Endothelial cell of umbilical vein (primary cell): Measurements from ENCODE around the gene TOM1L2. TPM values are rescaled to one million over a fixed set of nuclear protein-coding genes. Genes with fewer than 3 reads are reported as not detected.

Experiments
- BruUV-seq: library from RNA; stranded (reverse); fragments of 400-500 nt; replicated peaks from 2 replicates; lab custom pipeline; 2021; lab: Mats Ljungman, UMichigan
- CTCF ChIA-PET: fragments of 300-600, 350-600 bp; sonication (Branson Sonifier 250); formaldehyde crosslinking; loops from one replicate; lab custom pipeline; 2021; ENCODE audit warnings: antibody characterized with exemption, inconsistent platforms; lab: Charles Lee
- POLR2A ChIA-PET: fragments of 300-600, 350-600 bp; sonication (Branson Sonifier 250); formaldehyde crosslinking; loops from one replicate; lab custom pipeline; 2021; ENCODE audit warnings: antibody characterized with exemption, inconsistent platforms; lab: Charles Lee
- DNase-seq: peaks from one replicate; pipeline ENCODE4 v3.0.0-alpha.2; 2011; ENCODE audit warnings: low read depth, low spot score
- FAIRE-seq: peaks from 2 replicates; lab custom pipeline; 2011; peaks lifted over from hg19 to GRCh38; lab: Jason Lieb, UNC
- H2AFZ ChIP-seq: 2 replicates; pipeline ENCODE4 v1.6.0; 2012; ENCODE audit warnings: low read depth, low read length, control low read depth, inconsistent platforms
- H3K27ac ChIP-seq: 2 replicates; pipeline ENCODE4 v1.5.1; 2011; ENCODE audit warnings: low read depth, mild to moderate bottlenecking, control low read depth, low read length, moderate library complexity; ENCODE audit not compliant: insufficient read depth
- H3K27me3 ChIP-seq, 2 experiments: 2 replicates each; pipeline versions ENCODE4 v1.6.0 to v1.6.1; 2011; ENCODE audit warnings: low read length in 2 of 2, mixed read lengths in 1 of 2; ENCODE audit not compliant: control insufficient read depth in 2 of 2, insufficient read depth in 2 of 2
- H3K36me3 ChIP-seq, 2 experiments: 2 replicates in 1 of 2; 3 replicates in 1 of 2; pipeline ENCODE4 v1.5.1; 2011; ENCODE audit warnings: low read length in 2 of 2, mild to moderate bottlenecking in 1 of 2, moderate library complexity in 1 of 2; ENCODE audit not compliant: control insufficient read depth in 2 of 2, insufficient read depth in 2 of 2; ENCODE audit errors: extremely low read depth in 1 of 2
- H3K4me1 ChIP-seq: 3 replicates; pipeline ENCODE4 v1.5.1; 2011; ENCODE audit warnings: mild to moderate bottlenecking, low read length; ENCODE audit not compliant: control insufficient read depth, insufficient read depth; ENCODE audit errors: extremely low read depth
- H3K4me2 ChIP-seq: 2 replicates; pipeline ENCODE4 v1.6.1; 2011; ENCODE audit warnings: low read length, control low read depth, mixed read lengths; ENCODE audit not compliant: insufficient read depth
- H3K4me3 ChIP-seq, 3 experiments: fragments of 200-600 bp in 1 of 3; sonication (generic), shearing (Covaris generic) in 1 of 3; replicated peaks in 1 of 3; 2 replicates each; pipeline ENCODE4 v1.5.1; 2011 to 2016; ENCODE audit warnings: control low read depth in 3 of 3, low read length in 3 of 3, mild to moderate bottlenecking in 2 of 3, inconsistent platforms in 1 of 3, low read depth in 1 of 3, moderate library complexity in 1 of 3; ENCODE audit not compliant: insufficient read depth in 1 of 3
- H3K79me2 ChIP-seq: 2 replicates; pipeline ENCODE4 v1.6.0; 2012; ENCODE audit warnings: low read length, inconsistent platforms; ENCODE audit not compliant: control insufficient read depth, insufficient read depth
- H3K9ac ChIP-seq: replicated peaks from 2 replicates; pipeline ENCODE3; 2011; ENCODE audit warnings: low read length, control low read depth; ENCODE audit not compliant: insufficient read depth; ENCODE audit errors: extremely low read depth
- H3K9me1 ChIP-seq: replicated peaks from 3 replicates; pipeline ENCODE4 v1.6.0; 2011; ENCODE audit warnings: mild to moderate bottlenecking, low read length; ENCODE audit not compliant: control insufficient read depth, insufficient read depth; ENCODE audit errors: extremely low read depth
- H3K9me3 ChIP-seq: replicated peaks from 2 replicates; pipeline ENCODE4 v1.5.1; 2012; ENCODE audit warnings: low read length, inconsistent platforms; ENCODE audit not compliant: control insufficient read depth, insufficient read depth
- H4K20me1 ChIP-seq: replicated peaks from 2 replicates; pipeline ENCODE3; 2011; ENCODE audit warnings: mild to moderate bottlenecking, low read length; ENCODE audit not compliant: control insufficient read depth, insufficient read depth; ENCODE audit errors: extremely low read depth
- CTCF ChIP-seq, 2 donors: IDR thresholded peaks; 1 replicate in 1 of 2; 2 replicates in 1 of 2; pipeline ENCODE4 v1.5.1; 2011; ENCODE audit warnings: low read length in 2 of 2, mild to moderate bottlenecking in 2 of 2, moderate library complexity in 2 of 2, control low read depth in 1 of 2, inconsistent platforms in 1 of 2, low read depth in 1 of 2; ENCODE audit not compliant: insufficient read depth in 1 of 2; ENCODE audit errors: extremely low read depth in 1 of 2
- EZH2 ChIP-seq: IDR thresholded peaks from 2 replicates; pipeline ENCODE4 v1.6.1; 2012; ENCODE audit warnings: borderline replicate concordance, low read depth, mild to moderate bottlenecking, moderate library complexity, low read length, inconsistent platforms; ENCODE audit not compliant: severe bottlenecking
- FOS ChIP-seq: IDR thresholded peaks from 2 replicates; pipeline ENCODE4 v1.6.1; 2011; ENCODE audit warnings: mild to moderate bottlenecking, low read length, moderate library complexity, borderline replicate concordance; ENCODE audit not compliant: insufficient read depth
- GATA2 ChIP-seq: IDR thresholded peaks from 2 replicates; pipeline ENCODE4 v1.7.0; 2011; ENCODE audit warnings: low read depth, mild to moderate bottlenecking, moderate library complexity, mixed read lengths, low read length; ENCODE audit not compliant: insufficient read length, insufficient read depth
- JUN ChIP-seq: IDR thresholded peaks from 2 replicates; pipeline ENCODE4 v1.6.1; 2011; ENCODE audit warnings: borderline replicate concordance, low read depth; ENCODE audit not compliant: insufficient read length, insufficient read depth
- MAX ChIP-seq: IDR thresholded peaks from 2 replicates; pipeline ENCODE4 v1.6.1; 2011; ENCODE audit not compliant: insufficient read depth, insufficient read length
- MYC ChIP-seq: IDR thresholded peaks from one replicate; pipeline ENCODE4 v1.6.1; 2011; ENCODE audit warnings: mild to moderate bottlenecking, low read depth, low read length
- POLR2A ChIP-seq: IDR thresholded peaks from 2 replicates; pipeline ENCODE4 v1.6.1; 2012; ENCODE audit warnings: low read depth, mild to moderate bottlenecking, control low read depth, low read length
- POLR2AphosphoS5 ChIP-seq: IDR thresholded peaks from 2 replicates; pipeline ENCODE4 v1.6.1; 2012; ENCODE audit warnings: low read depth, mild to moderate bottlenecking, control low read depth, low read length, moderate library complexity; ENCODE audit not compliant: insufficient read depth
- dilution Hi-C: fragments of 300-500 bp; cut with MboI; formaldehyde crosslinking; loops from one replicate; pipeline ENCODE4 v1.15.0; 2019; ENCODE audit warnings: low sequenced_read_pairs; ENCODE audit not compliant: extremely low pct_ligation_motif_present
- intact Hi-C: fragments of 100-400 bp; cut with micrococcal nuclease; formaldehyde crosslinking; loops from one replicate; pipeline ENCODE4 v1.10.0; 2022
- polyA plus RNA-seq, 4 experiments: library from polyadenylated mRNA; depleted of rRNA in 3 of 4; stranded (reverse) in 3 of 4; unstranded in 1 of 4; fragments of >200 nt; gene quantifications; 2 replicates each; pipeline versions ENCODE4 v1.2.1 to v1.2.3, GENCODE V29; 2011 to 2012; ENCODE audit warnings: missing spikeins in 1 of 4
- total RNA-seq: library from RNA; stranded (reverse); gene quantifications from 2 replicates; pipeline ENCODE4 v1.2.3, GENCODE V29; 2021

TOM1L2 gene
- total and polyA plus RNA-seq, 2 donors (not counting 3 experiments of a cell fraction or from before 2014, with no cell fraction given), result 31.7 to 37.6 TPM

GRCh38 chr17:17930674-17931073 lies 41.5 kb downstream of the TOM1L2 start:
- H4K20me1 ChIP-seq, result no peaks in the 10 kb centered on the region
- H3K9me3 ChIP-seq, result no peaks in the 10 kb centered on the region
- no peak for FAIRE-seq
- H3K9ac ChIP-seq, result no peak overlapping the region
- ChIA-PET POLR2A (no interaction called here), CTCF (interaction anchor here (1.2 to 1.7 kb wide), 2 partner anchors 9 to 14 kb away, joined by 5 read pairs; no protein-coding TSS in a partner anchor)
- TF ChIP-seq FOS (no peak), MAX (no peak), JUN (no peak), MYC (no peak), GATA2 (no peak), EZH2 (no peak), CTCF (IDR thresholded peaks at IDR 0.05; ENCODE audit: extremely low read depth in 1 of 2, insufficient read depth in 1 of 2, low read depth in 1 of 2, low read length in 2 of 2) (no peak), POLR2AphosphoS5 (no peak), POLR2A (no peak)
- H3K4me1 ChIP-seq, result peaks cover 7% of the 10 kb centered on the region
- no peaks in the 10 kb centered on the region for H3K79me2 ChIP-seq
- no peak for DNase-seq
- no peak overlapping the region for H3K27ac ChIP-seq
- H3K36me3 ChIP-seq, result no peaks in the 10 kb centered on the region
- no peak overlapping the region for H3K4me3 ChIP-seq
- no peak overlapping the region for H3K4me2 ChIP-seq
- no TSS peak for BruUV-seq
- no peaks in the 10 kb centered on the region for H3K27me3 ChIP-seq
- H2AFZ ChIP-seq, result no peak overlapping the region
- intact Hi-C loops (no loop called here), dilution Hi-C loops (no loop called here)
- no peaks in the 10 kb centered on the region for H3K9me1 ChIP-seq
